HFF-Myc (cell line): ENCODE measurements around the gene ADGRL2.
"Not testable (repeated sequence)": the region's sequence is repeated elsewhere in the genome, so short reads cannot be mapped to it uniquely, and the experiment has no call there.

Experiments
- DNase-seq: peaks from one replicate; pipeline ENCODE4 v3.0.0-alpha.2; 2011; ENCODE audit warnings: low read depth; ENCODE audit errors: extremely low read depth
- H3K4me3 ChIP-seq: replicated peaks from 2 replicates; pipeline ENCODE4 v1.5.1; 2011; ENCODE audit warnings: low read depth, mild to moderate bottlenecking, control low read depth, low read length
- TF ChIP-seq, protein P1 (sequence below): IDR thresholded peaks from 2 replicates; pipeline ENCODE4 v1.5.1; 2012; ENCODE audit warnings: mild to moderate bottlenecking, low read depth, low read length, control low read depth; ENCODE audit errors: missing control alignments

The ADGRL2 gene

DNA sequence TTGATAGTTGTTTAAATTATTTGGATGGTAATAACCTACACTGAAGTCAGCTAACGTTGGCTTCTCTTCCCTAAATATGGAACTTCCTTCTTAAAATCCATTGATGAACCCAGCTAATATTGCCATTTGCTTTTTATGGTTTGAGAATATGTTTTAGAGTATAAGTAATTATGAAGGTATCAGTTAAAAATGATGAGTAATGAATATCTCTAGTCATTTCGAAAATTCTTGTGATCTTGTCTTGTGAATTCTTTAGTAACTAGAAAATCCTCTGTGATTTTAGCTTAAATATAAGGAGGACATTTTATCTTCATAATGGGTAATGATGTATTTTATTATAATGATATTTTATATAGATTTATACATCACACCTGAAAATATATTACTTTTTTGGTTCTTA is 50.5 kb downstream of the ADGRL2 start:
- TF ChIP-seq, protein P1, sequence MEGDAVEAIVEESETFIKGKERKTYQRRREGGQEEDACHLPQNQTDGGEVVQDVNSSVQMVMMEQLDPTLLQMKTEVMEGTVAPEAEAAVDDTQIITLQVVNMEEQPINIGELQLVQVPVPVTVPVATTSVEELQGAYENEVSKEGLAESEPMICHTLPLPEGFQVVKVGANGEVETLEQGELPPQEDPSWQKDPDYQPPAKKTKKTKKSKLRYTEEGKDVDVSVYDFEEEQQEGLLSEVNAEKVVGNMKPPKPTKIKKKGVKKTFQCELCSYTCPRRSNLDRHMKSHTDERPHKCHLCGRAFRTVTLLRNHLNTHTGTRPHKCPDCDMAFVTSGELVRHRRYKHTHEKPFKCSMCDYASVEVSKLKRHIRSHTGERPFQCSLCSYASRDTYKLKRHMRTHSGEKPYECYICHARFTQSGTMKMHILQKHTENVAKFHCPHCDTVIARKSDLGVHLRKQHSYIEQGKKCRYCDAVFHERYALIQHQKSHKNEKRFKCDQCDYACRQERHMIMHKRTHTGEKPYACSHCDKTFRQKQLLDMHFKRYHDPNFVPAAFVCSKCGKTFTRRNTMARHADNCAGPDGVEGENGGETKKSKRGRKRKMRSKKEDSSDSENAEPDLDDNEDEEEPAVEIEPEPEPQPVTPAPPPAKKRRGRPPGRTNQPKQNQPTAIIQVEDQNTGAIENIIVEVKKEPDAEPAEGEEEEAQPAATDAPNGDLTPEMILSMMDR: no peak
- DNase-seq: no peak

GRCh38 chr1:81852961-81853360 is 52.2 kb downstream of the ADGRL2 start:
- DNase-seq: no peak
- TF ChIP-seq, protein P1: no peak
- H3K4me3 ChIP-seq: no peak overlapping the region

More for the DNA sequence above, 50.5 kb downstream of the ADGRL2 start:
- no peak overlapping the region for H3K4me3 ChIP-seq

DNA sequence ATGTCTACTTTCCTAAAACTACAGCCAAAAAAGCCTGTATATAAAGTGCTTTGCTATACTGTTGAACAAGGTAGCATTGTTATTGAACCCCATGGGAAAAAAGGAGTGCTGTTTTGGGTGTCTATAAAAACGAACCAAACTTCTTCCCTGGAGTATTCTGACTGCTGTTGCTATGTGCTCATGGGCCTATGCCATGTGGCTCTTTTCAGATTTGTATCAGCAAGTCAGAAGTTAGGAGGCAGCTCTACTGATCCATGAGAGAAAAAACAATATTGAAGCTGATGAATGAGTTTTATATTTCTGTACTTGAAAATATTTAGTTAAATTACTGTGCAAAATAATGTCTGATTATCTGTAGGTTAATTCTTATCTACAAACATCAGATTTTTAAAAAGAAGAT is 66.5 kb downstream of the ADGRL2 start:
- TF ChIP-seq, protein P1: no peak
- no peak overlapping the region for H3K4me3 ChIP-seq
- no peak for DNase-seq

DNA sequence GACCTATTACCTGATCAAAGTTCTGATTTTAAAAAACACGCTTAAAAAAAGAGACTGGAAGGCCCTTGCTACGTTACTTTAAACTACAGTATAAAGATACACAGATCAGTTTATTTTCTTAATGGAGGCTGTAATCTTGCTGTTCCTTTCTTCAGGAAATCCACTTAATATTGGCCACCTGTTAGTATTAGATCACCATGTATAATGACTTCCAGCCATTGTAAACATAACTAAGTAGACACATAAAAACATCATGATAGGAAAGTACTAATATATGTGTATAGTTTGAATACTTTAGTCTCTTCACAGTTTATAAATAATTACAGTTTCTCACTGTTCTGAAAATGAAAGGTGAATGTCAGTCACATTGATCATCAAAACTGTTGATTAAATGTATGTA is 68.6 kb downstream of the ADGRL2 start:
- no peak overlapping the region for H3K4me3 ChIP-seq
- DNase-seq: no peak
- TF ChIP-seq, protein P1: no peak

DNA sequence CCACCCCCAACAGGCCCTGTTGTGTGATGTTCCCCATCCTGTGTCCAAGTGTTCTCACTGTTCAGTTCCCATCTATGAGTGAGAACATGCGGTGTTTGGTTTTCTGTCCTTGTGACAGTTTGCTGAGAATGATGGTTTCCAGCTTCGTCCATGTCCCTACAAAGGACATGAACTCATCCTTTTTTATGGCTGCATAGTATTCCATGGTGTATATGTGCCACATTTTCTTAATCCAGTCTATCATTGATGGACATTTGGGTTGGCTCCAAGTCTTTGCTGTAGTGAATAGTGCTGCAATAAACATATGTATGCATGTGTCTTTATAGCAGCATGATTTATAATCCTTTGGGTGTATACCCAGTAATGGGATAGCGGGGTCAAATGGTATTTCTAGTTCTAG is 70.4 kb downstream of the ADGRL2 start:
- H3K4me3 ChIP-seq, DNase-seq: not testable (repeated sequence)

DNA sequence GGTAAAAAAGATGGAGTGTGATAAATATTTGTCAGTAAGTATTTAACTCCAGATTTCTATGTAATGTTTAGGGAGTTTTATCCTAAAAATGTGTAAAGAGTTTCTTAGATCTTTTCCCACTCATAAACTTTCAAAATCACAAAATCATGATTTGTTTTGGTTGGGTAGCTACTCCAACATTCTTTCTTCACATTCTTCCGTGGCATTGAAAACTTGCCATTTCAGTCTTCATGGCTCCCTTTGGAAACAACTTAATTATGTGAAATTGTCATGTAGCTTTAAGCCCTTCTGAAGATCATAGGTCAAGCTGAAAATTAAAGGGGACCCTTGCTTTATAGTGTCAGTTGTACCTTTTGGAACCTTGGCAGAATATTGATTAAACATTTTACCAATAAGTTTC is 73.2 kb downstream of the ADGRL2 start:
- TF ChIP-seq, protein P1: no peak
- no peak for DNase-seq
- no peak overlapping the region for H3K4me3 ChIP-seq

DNA sequence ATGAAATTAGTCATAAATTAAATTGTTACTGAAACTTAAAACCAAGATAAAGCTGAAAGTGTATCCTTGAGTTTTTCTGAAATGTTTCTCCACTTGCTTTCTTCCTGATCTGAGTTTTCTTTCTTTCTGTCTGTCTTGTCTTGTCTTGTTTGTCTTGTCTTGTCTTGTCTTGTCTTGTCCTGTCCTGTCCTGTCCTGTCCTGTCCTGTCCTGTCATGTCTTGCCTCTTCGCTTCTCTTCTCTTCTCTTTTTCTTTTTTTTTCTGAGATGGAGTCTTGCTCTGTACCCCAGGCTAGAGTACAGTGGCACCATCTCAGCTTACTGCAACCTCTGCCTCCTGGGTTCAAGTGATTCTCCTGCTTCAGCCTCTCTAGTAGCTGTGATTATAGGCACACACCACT is 73.7 kb downstream of the ADGRL2 start:
- no peak for DNase-seq
- TF ChIP-seq, protein P1: no peak
- H3K4me3 ChIP-seq: no peak overlapping the region
